Fibroblast of lung (primary cell): Measurements from ENCODE around the gene SLIT3. TPM values are rescaled to one million over a fixed set of nuclear protein-coding genes. Genes with fewer than 3 reads are reported as not detected.

Experiments
- DNase-seq, 2 donors: peaks; one replicate each; pipeline versions ENCODE4 v3.0.0 to v3.0.0-alpha.2; 2010; ENCODE audit warnings: low read depth in 2 of 2
- H2AFZ ChIP-seq: 2 replicates; pipeline ENCODE4 v1.5.1; 2012; ENCODE audit warnings: low read length, control low read depth, inconsistent platforms
- H3K27ac ChIP-seq: 2 replicates; pipeline ENCODE4 v1.5.1; 2011; ENCODE audit warnings: low read length, control low read depth; ENCODE audit not compliant: insufficient read depth
- H3K27me3 ChIP-seq: 2 replicates; pipeline ENCODE4 v1.5.1; 2011; ENCODE audit warnings: mild to moderate bottlenecking, low read length; ENCODE audit not compliant: control insufficient read depth, insufficient read depth
- H3K36me3 ChIP-seq: 2 replicates; pipeline ENCODE4 v1.5.1; 2011; ENCODE audit warnings: low read length; ENCODE audit not compliant: control insufficient read depth, insufficient read depth
- H3K4me1 ChIP-seq: 2 replicates; pipeline ENCODE4 v1.5.1; 2011; ENCODE audit warnings: low read length; ENCODE audit not compliant: control insufficient read depth, insufficient read depth; ENCODE audit errors: extremely low read depth
- H3K4me2 ChIP-seq: 2 replicates; pipeline ENCODE4 v1.5.1; 2011; ENCODE audit warnings: low read length, control low read depth; ENCODE audit not compliant: insufficient read depth; ENCODE audit errors: extremely low read depth
- H3K4me3 ChIP-seq, 4 experiments: fragments of 200-600 bp in 1 of 4; sonication (generic) in 1 of 4; replicated peaks in 1 of 4; 2 replicates each; pipeline ENCODE4 v1.5.1; 2011 to 2016; ENCODE audit warnings: low read length in 4 of 4, low read depth in 3 of 4, mild to moderate bottlenecking in 3 of 4, control low read depth in 2 of 4, inconsistent platforms in 1 of 4, mixed read lengths in 1 of 4; ENCODE audit not compliant: insufficient read depth in 1 of 4; ENCODE audit errors: control extremely low read depth in 1 of 4
- H3K79me2 ChIP-seq: 2 replicates; pipeline ENCODE4 v1.5.1; 2012; ENCODE audit warnings: mild to moderate bottlenecking, low read length, inconsistent platforms; ENCODE audit not compliant: control insufficient read depth, insufficient read depth
- H3K9ac ChIP-seq: 2 replicates; pipeline ENCODE4 v1.5.1; 2011; ENCODE audit warnings: mild to moderate bottlenecking, low read length, control low read depth; ENCODE audit not compliant: insufficient read depth
- H3K9me3 ChIP-seq: 2 replicates; pipeline ENCODE4 v1.5.1; 2012; ENCODE audit warnings: low read depth, low read length; ENCODE audit not compliant: control insufficient read depth, insufficient read depth
- H4K20me1 ChIP-seq: 2 replicates; pipeline ENCODE4 v1.5.1; 2011; ENCODE audit warnings: low read length; ENCODE audit not compliant: control insufficient read depth, insufficient read depth; ENCODE audit errors: extremely low read depth
- CTCF ChIP-seq, 2 donors: IDR thresholded peaks in 1 of 2; conservative IDR thresholded peaks in 1 of 2; 1 replicate in 1 of 2; 2 replicates in 1 of 2; pipeline ENCODE4 v1.5.1; 2011 to 2012; ENCODE audit warnings: low read length in 2 of 2, control low read depth in 1 of 2, inconsistent platforms in 1 of 2, low read depth in 1 of 2, mild to moderate bottlenecking in 1 of 2
- EZH2 ChIP-seq: IDR thresholded peaks from 2 replicates; pipeline ENCODE4 v1.5.1; 2012; ENCODE audit warnings: low read length, control low read depth, mild to moderate bottlenecking; ENCODE audit errors: missing control alignments
- polyA plus RNA-seq, 2 donors: library from polyadenylated mRNA; depleted of rRNA in 1 of 2; stranded (reverse) in 1 of 2; unstranded in 1 of 2; fragments of >200 nt; gene quantifications; 2 replicates each; pipeline ENCODE4 v1.2.1, GENCODE V29; 2011 to 2012; ENCODE audit warnings: missing spikeins in 1 of 2
- total RNA-seq: library from RNA; depleted of rRNA; stranded (reverse); fragments of >200 nt; gene quantifications from 2 replicates; pipeline ENCODE4 v1.2.1, GENCODE V29; 2014

SLIT3 gene
- total and polyA plus RNA-seq, 2 donors (not counting 1 experiment from before 2014, with no cell fraction given): 1.6 to 4.6 TPM

GRCh38 chr5:168740092-168740800 lies 560.7 kb downstream of the SLIT3 start:
- no peaks in the 10 kb centered on the region for H4K20me1 ChIP-seq
- no peak for TF ChIP-seq CTCF (conservative IDR thresholded peaks at IDR 0.05 in 1 of 2, IDR thresholded peaks at IDR 0.05 in 1 of 2; ENCODE audit: low read depth in 1 of 2, low read length in 2 of 2)
- TF ChIP-seq EZH2: no peak
- H3K36me3 ChIP-seq: no peaks in the 10 kb centered on the region
- H3K4me2 ChIP-seq: no peak overlapping the region
- H2AFZ ChIP-seq: no peak overlapping the region
- H3K4me1 ChIP-seq: no peaks in the 10 kb centered on the region
- H3K27ac ChIP-seq: no peak overlapping the region
- H3K79me2 ChIP-seq: no peaks in the 10 kb centered on the region
- H3K4me3 ChIP-seq: no peak overlapping the region
- H3K27me3 ChIP-seq: no peaks in the 10 kb centered on the region
- no peak for DNase-seq
- H3K9me3 ChIP-seq: no peaks in the 10 kb centered on the region
- no peak overlapping the region for H3K9ac ChIP-seq

GRCh38 chr5:168737066-168737465 lies 563.9 kb downstream of the SLIT3 start:
- H3K27me3 ChIP-seq: no peaks in the 10 kb centered on the region
- no peak overlapping the region for H3K4me3 ChIP-seq
- H3K27ac ChIP-seq: no peak overlapping the region
- no peak for DNase-seq
- no peaks in the 10 kb centered on the region for H3K36me3 ChIP-seq
- no peak overlapping the region for H3K9ac ChIP-seq
- no peaks in the 10 kb centered on the region for H3K4me1 ChIP-seq
- H2AFZ ChIP-seq: no peak overlapping the region
- no peaks in the 10 kb centered on the region for H3K79me2 ChIP-seq
- H3K4me2 ChIP-seq: no peak overlapping the region
- no peaks in the 10 kb centered on the region for H3K9me3 ChIP-seq
- H4K20me1 ChIP-seq: no peaks in the 10 kb centered on the region
- no peak for TF ChIP-seq EZH2
- no peak for TF ChIP-seq CTCF (conservative IDR thresholded peaks at IDR 0.05 in 1 of 2, IDR thresholded peaks at IDR 0.05 in 1 of 2; ENCODE audit: low read depth in 1 of 2, low read length in 2 of 2)

GRCh38 chr5:168736281-168736831 lies 564.6 kb downstream of the SLIT3 start:
- Histone ChIP-seq H3K4me2 (no peak overlapping the region), H3K4me3 (no peak overlapping the region), H3K9ac (no peak overlapping the region), H2AFZ (no peak overlapping the region), H3K79me2 (no peaks in the 10 kb centered on the region), H3K4me1 (no peaks in the 10 kb centered on the region), H3K27me3 (no peaks in the 10 kb centered on the region), H3K9me3 (no peaks in the 10 kb centered on the region), H3K27ac (no peak overlapping the region), H3K36me3 (no peaks in the 10 kb centered on the region), H4K20me1 (no peaks in the 10 kb centered on the region)
- no peak for DNase-seq
- no peak for TF ChIP-seq EZH2
- no peak for TF ChIP-seq CTCF (conservative IDR thresholded peaks at IDR 0.05 in 1 of 2, IDR thresholded peaks at IDR 0.05 in 1 of 2; ENCODE audit: low read depth in 1 of 2, low read length in 2 of 2)
